Neural progenitor cell (in vitro differentiated cells): ENCODE measurements around the gene PMPCA.

Source experiments
- CTCF ChIP-seq: fragments of 200-600 bp; sonication (generic); IDR thresholded peaks from 2 replicates; pipeline ENCODE4 v1.5.1; 2017; ENCODE audit warnings: antibody characterized with exemption, mild to moderate bottlenecking
- EZH2 ChIP-seq: fragments of 200-600 bp; sonication (generic); IDR thresholded peaks from 2 replicates; pipeline ENCODE4 v1.6.1; 2017; ENCODE audit warnings: antibody characterized with exemption, mild to moderate bottlenecking, moderate library complexity
- EZH2phosphoT487 ChIP-seq: fragments of 200-600 bp; sonication (generic); IDR thresholded peaks from 2 replicates; pipeline ENCODE4 v1.6.1; 2017; ENCODE audit warnings: antibody characterized with exemption

GRCh38 chr9:136464241-136464640 is 53.8 kb downstream of the PMPCA start:
- TF ChIP-seq CTCF (no peak), EZH2phosphoT487 (no peak), EZH2 (no peak)
